Measurements from ENCODE around the gene AKR1C1. TPM values are rescaled to one million over a fixed set of nuclear protein-coding genes. Genes with fewer than 3 reads are reported as not detected.

The AKR1C1 gene
- total and polyA plus RNA-seq, 2 of the 13 experiments (the other 11 are each of a cell fraction or from before 2014, with no cell fraction given): 948 to 2,238 TPM

GRCh38 chr10:4984223-4984622, 21.0 kb downstream of the AKR1C1 start:
- DNase-seq (ENCODE audit: low spot score): no peak
- Histone ChIP-seq H3K9ac (ENCODE audit: insufficient read depth, low read depth, low read length) (no peak overlapping the region), H3K4me3 (replicated peaks in 1 of 3; ENCODE audit: insufficient read depth in 1 of 3, low read depth in 2 of 3, low read length in 3 of 3) (no peak overlapping the region), H3K9me3 (ENCODE audit: low read length) (no peaks in the 10 kb centered on the region), H3K27me3 (ENCODE audit: control insufficient read depth in 1 of 2, insufficient read depth in 2 of 2, low read length in 2 of 2) (no peaks in the 10 kb centered on the region), H3K27ac (ENCODE audit: extremely low read length, insufficient read depth, low read length) (no peak overlapping the region), H2AFZ (ENCODE audit: low read length) (no peak overlapping the region), H3K36me3 (replicated peaks in 1 of 2; ENCODE audit: control insufficient read depth in 1 of 2, insufficient read depth in 2 of 2, low read length in 2 of 2) (0 out of 5 replicates have a peak, but pooled peaks cover 0 to under 1% of the 10 kb centered on the region in 2 experiments), H3K4me2 (ENCODE audit: low read depth, low read length) (no peak overlapping the region), H3K79me2 (ENCODE audit: insufficient read depth, low read length) (no peaks in the 10 kb centered on the region), H4K20me1 (ENCODE audit: insufficient read depth, low read length) (no peaks in the 10 kb centered on the region), H3K4me1 (ENCODE audit: insufficient read depth, low read length) (peaks cover 15% of the 10 kb centered on the region)
- ATAC-seq: peak; percentile 10
- TF ChIP-seq MAZ (IDR thresholded peaks at IDR 0.05; ENCODE audit: borderline replicate concordance, low read depth, low read length) (no peak), MAZ (CRISPR knock-in tag; IDR thresholded peaks at IDR 0.05; ENCODE audit: low read depth) (no peak), NCOA1 (CRISPR knock-in tag; IDR thresholded peaks at IDR 0.05) (peak; percentile 33; the same call in 1 of the 2 replicates), SSRP1 (CRISPR knock-in tag; IDR thresholded peaks at IDR 0.05) (peak; percentile 47; the same call in 1 of the 2 replicates), ZFP36L2 (CRISPR knock-in tag; IDR thresholded peaks at IDR 0.05) (no peak), POLR2A (IDR thresholded peaks at IDR 0.05; ENCODE audit: insufficient read depth in 1 of 2, low read depth in 2 of 2, low read length in 2 of 2) (peak in 1 of 2 experiments; percentile 24; a peak in 1 of 4 replicates), NFKBIZ (CRISPR knock-in tag; IDR thresholded peaks at IDR 0.05) (no peak), HMGA1 (CRISPR knock-in tag; conservative IDR thresholded peaks at IDR 0.05) (no peak)
- no TSS peak for BruUV-seq (replicated peaks)
- FAIRE-seq: no peak
- WGBS (ENCODE audit: low lambda C conversion rate): 92% methylated on average over 10 of the region's 10 CpGs
- in situ Hi-C loops (cut with HindIII; ENCODE audit: extremely low pct_ligation_motif_present, low pct_unique_long_range_greater_than_20kb): loop anchor here (5.0 to 10.0 kb wide), 2 partner anchors 137 to 401 kb away; no protein-coding TSS in a partner anchor
- CTCF ChIA-PET (ENCODE audit: low intra/inter-chr PET ratio, low total read pairs): interaction anchor here (6.0 kb wide), 1 partner anchor 134 kb away, joined by 89 read pairs; no protein-coding TSS in a partner anchor
- intact Hi-C loops (cut with micrococcal nuclease; ENCODE audit: unreplicated experiment): loop anchor here (1.0 to 10.0 kb wide), 2 partner anchors 18 to 451 kb away; no protein-coding TSS in a partner anchor
- POLR2A ChIA-PET: interaction anchor here (1.0 to 2.0 kb wide), 3 partner anchors 21 to 134 kb away, joined by 3 to 6 read pairs (median 4); no protein-coding TSS in a partner anchor

GRCh38 chr10:4984971-4985594, 21.9 kb downstream of the AKR1C1 start:
- DNase-seq (ENCODE audit: low spot score) (peak; percentile 26), ATAC-seq (peak; percentile 32), FAIRE-seq (no peak)
- no TSS peak for BruUV-seq (replicated peaks)
- Histone ChIP-seq H3K9ac (ENCODE audit: insufficient read depth, low read depth, low read length) (no peak overlapping the region), H4K20me1 (ENCODE audit: insufficient read depth, low read length) (no peaks in the 10 kb centered on the region), H3K27me3 (ENCODE audit: control insufficient read depth in 1 of 2, insufficient read depth in 2 of 2, low read length in 2 of 2) (no peaks in the 10 kb centered on the region), H3K36me3 (replicated peaks in 1 of 2; ENCODE audit: control insufficient read depth in 1 of 2, insufficient read depth in 2 of 2, low read length in 2 of 2) (no peaks in the 10 kb centered on the region), H3K9me3 (ENCODE audit: low read length) (no peaks in the 10 kb centered on the region), H3K79me2 (ENCODE audit: insufficient read depth, low read length) (no peaks in the 10 kb centered on the region), H3K4me1 (ENCODE audit: insufficient read depth, low read length) (peaks cover 15% of the 10 kb centered on the region), H2AFZ (ENCODE audit: low read length) (no peak overlapping the region), H3K4me3 (replicated peaks in 1 of 3; ENCODE audit: insufficient read depth in 1 of 3, low read depth in 2 of 3, low read length in 3 of 3) (no peak overlapping the region), H3K4me2 (ENCODE audit: low read depth, low read length) (no peak overlapping the region), H3K27ac (ENCODE audit: extremely low read length, insufficient read depth, low read length) (no peak overlapping the region)
- in situ Hi-C loops (cut with HindIII; ENCODE audit: extremely low pct_ligation_motif_present, low pct_unique_long_range_greater_than_20kb) (loop anchor here (5.0 to 10.0 kb wide), 2 partner anchors 138 to 400 kb away; no protein-coding TSS in a partner anchor), intact Hi-C loops (cut with micrococcal nuclease; ENCODE audit: unreplicated experiment) (loop anchor here (1.0 to 10.0 kb wide), 2 partner anchors 17 to 450 kb away; no protein-coding TSS in a partner anchor)
- 93% methylated on average over 7 of the region's 7 CpGs for WGBS (ENCODE audit: low lambda C conversion rate)
- ChIA-PET POLR2A (interaction anchor here (0.8 to 2.0 kb wide), 3 partner anchors 37 to 135 kb away, joined by 3 to 6 read pairs (median 4); no protein-coding TSS in a partner anchor), CTCF (ENCODE audit: low intra/inter-chr PET ratio, low total read pairs) (interaction anchor here (6.0 kb wide), 1 partner anchor 135 kb away, joined by 89 read pairs; no protein-coding TSS in a partner anchor)
- peak; percentile 26; the same call in 1 of the 2 replicates for TF ChIP-seq RAD21 (CRISPR knock-in tag; IDR thresholded peaks at IDR 0.05)
- TF ChIP-seq AFF4 (CRISPR knock-in tag; IDR thresholded peaks at IDR 0.05): peak; percentile 53; the same call in 1 of the 2 replicates
- peak; percentile 59; the same call in 1 of the 2 replicates for TF ChIP-seq KDM2A (CRISPR knock-in tag; IDR thresholded peaks at IDR 0.05; ENCODE audit: borderline replicate concordance, low read depth)
- TF ChIP-seq PHF8 (CRISPR knock-in tag; IDR thresholded peaks at IDR 0.05): no peak
- TF ChIP-seq AGO2 (optimal IDR thresholded peaks at IDR 0.05; ENCODE audit: low read depth, low read length): peak; percentile 42
- TF ChIP-seq STAG1 (CRISPR knock-in tag; IDR thresholded peaks at IDR 0.05): peak; percentile 4; the same call in 1 of the 2 replicates
- peak; percentile 30; the same call in 1 of the 2 replicates for TF ChIP-seq POLR2AphosphoS2 (IDR thresholded peaks at IDR 0.05; ENCODE audit: low read depth, low read length)

Measured in HepG2 (cell line).